HFF-Myc (cell line): ENCODE measurements around the gene RC3H1.

ENCODE experiments used
- DNase-seq: peaks from one replicate; pipeline ENCODE4 v3.0.0-alpha.2; 2011; ENCODE audit warnings: low read depth; ENCODE audit errors: extremely low read depth
- H3K4me3 ChIP-seq: replicated peaks from 2 replicates; pipeline ENCODE4 v1.5.1; 2011; ENCODE audit warnings: low read depth, mild to moderate bottlenecking, control low read depth, low read length
- TF ChIP-seq, protein P1 (sequence below): IDR thresholded peaks from 2 replicates; pipeline ENCODE4 v1.5.1; 2012; ENCODE audit warnings: mild to moderate bottlenecking, low read depth, low read length, control low read depth; ENCODE audit errors: missing control alignments

RC3H1 gene

DNA sequence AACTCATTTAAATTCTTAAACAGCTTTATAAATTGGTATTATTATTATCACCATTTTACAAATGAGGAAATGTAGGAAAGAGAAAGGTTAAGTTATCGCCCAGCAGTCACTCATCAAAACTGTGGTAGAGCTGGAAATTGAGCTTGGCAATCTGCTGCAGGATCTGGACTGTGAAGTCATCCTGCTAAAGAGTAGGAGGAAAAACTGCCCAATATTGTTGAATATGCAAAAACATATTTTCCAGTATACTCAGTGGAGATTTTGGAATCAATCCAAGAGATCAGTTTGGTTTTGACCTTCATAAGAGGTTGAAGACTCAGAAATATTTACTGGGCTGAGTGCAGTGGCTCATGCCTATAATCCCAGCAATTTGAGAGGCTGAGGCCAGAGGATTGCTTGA is 16.9 kb upstream of the RC3H1 start:
- no peak overlapping the region for H3K4me3 ChIP-seq
- TF ChIP-seq, protein P1, sequence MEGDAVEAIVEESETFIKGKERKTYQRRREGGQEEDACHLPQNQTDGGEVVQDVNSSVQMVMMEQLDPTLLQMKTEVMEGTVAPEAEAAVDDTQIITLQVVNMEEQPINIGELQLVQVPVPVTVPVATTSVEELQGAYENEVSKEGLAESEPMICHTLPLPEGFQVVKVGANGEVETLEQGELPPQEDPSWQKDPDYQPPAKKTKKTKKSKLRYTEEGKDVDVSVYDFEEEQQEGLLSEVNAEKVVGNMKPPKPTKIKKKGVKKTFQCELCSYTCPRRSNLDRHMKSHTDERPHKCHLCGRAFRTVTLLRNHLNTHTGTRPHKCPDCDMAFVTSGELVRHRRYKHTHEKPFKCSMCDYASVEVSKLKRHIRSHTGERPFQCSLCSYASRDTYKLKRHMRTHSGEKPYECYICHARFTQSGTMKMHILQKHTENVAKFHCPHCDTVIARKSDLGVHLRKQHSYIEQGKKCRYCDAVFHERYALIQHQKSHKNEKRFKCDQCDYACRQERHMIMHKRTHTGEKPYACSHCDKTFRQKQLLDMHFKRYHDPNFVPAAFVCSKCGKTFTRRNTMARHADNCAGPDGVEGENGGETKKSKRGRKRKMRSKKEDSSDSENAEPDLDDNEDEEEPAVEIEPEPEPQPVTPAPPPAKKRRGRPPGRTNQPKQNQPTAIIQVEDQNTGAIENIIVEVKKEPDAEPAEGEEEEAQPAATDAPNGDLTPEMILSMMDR: no peak
- DNase-seq: no peak

- no peak for DNase-seq
- no peak overlapping the region for H3K4me3 ChIP-seq
- TF ChIP-seq, protein P1: no peak
Observed at GRCh38 chr1:174036798-174037197, 14.6 kb upstream of the RC3H1 start.

DNA sequence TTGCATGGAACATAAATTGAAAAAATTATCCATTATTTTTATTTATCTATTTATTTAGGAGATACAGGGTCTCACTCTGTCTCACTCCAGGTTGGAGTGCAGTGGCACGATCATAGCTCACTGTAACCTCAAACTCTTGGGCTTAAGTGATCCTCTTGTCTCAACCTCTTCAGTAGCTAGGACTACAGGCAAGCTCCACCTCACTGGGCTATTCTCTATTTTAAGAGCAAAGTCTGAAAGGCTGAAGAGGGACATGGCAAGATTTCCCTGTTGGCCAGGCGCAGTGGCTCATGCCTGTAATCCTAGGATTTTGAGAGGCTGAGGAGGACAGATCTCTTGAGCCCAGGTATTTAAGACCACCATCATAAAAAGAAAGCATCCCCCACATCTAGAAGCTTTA is 14.0 kb upstream of the RC3H1 start:
- no peak overlapping the region for H3K4me3 ChIP-seq
- no peak for DNase-seq
- TF ChIP-seq, protein P1: no peak

- TF ChIP-seq, protein P1: no peak
- no peak for DNase-seq
- H3K4me3 ChIP-seq: no peak overlapping the region
Observed at GRCh38 chr1:174032671-174033222, 10.6 kb upstream of the RC3H1 start.

DNA sequence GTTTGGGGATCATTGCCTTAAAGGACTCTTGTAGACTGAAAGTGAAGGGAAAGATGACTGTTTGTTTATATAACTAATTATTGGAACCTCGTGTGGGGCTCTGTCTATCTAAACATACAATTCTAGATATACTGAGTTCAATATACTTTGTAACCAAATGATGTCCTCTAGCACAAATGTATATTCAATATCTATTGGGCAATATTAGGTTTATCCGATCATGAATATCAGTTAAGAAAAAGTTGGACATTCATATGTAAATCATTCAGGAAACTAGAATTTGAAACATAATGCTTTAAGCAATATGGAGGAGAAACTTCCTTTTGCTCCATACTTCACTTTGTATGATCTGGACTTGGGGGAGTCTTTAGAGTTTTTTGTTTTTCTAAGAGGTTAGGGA is 8.9 kb upstream of the RC3H1 start:
- no peak overlapping the region for H3K4me3 ChIP-seq
- TF ChIP-seq, protein P1: no peak
- DNase-seq: no peak

DNA sequence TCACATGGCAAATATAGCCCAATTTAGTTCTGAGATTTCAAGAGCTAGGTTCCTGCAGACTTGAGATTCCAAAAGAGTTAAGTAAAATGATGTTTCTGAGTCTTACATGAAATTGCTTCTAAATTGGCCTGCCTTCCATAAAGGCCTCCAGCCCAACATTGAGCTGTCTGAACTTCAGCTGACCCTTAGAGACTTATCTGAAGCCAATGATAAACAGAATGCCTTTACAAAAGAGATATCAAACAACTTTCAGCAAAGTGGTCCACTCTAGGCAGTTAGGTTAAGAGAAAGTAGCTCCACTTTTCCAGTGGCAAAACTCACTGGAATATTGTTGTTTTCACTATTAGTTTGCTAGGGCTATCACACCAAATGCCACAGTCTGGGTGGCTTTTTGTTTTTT is 6.3 kb upstream of the RC3H1 start:
- no peak for DNase-seq
- no peak overlapping the region for H3K4me3 ChIP-seq
- TF ChIP-seq, protein P1: no peak

DNA sequence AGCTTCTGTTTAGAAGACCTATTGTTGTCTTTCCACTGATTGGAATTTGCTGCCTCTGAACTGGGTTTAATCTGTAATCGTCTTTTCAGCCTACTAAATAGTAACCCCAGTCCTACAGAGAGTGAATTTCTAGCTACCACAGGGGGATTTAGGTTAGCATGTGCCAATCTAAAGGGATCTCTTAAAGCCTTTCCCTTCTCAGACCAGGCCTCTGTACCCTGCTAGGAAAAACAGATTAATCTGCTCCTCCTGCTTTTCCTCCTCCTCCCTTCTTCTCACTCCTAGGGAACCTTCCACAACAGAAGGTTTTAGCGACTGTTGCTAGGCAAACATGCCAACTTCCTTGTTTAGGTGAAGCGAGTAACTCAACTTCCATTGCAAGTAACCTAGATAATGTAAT is 1.3 kb upstream of the RC3H1 start:
- no peak for DNase-seq
- TF ChIP-seq, protein P1: no peak
- H3K4me3 ChIP-seq: no peak overlapping the region
